ENCODE measurements around the gene SLC12A7. TPM values are rescaled to one million over a fixed set of nuclear protein-coding genes. Genes with fewer than 3 reads are reported as not detected.
A peak's percentile ranks its signal among the peaks of the same experiment; 100 is the strongest.

Gene SLC12A7
- total and polyA plus RNA-seq, 2 of the 13 experiments (the other 11 are each of a cell fraction or from before 2014, with no cell fraction given) = 14.0 to 18.5 TPM

GRCh38 chr5:1103093-1103492 is 8.8 kb downstream of the SLC12A7 start:
- H4K20me1 ChIP-seq (ENCODE audit: insufficient read depth, low read length) = peaks cover 24% of the 10 kb centered on the region; the same call in 1 of the 2 replicates
- intact Hi-C loops (cut with micrococcal nuclease; ENCODE audit: unreplicated experiment) (no loop called here), in situ Hi-C loops (cut with HindIII; ENCODE audit: extremely low pct_ligation_motif_present, low pct_unique_long_range_greater_than_20kb) (loop anchor here (5.0 kb wide), 1 partner anchor 36 kb away; no protein-coding TSS in a partner anchor)
- CTCF ChIA-PET (ENCODE audit: low intra/inter-chr PET ratio, low total read pairs) = no interaction called here
- no peak for TF ChIP-seq ZBTB7B (CRISPR knock-in tag; IDR thresholded peaks at IDR 0.05)
- 0 out of 2 replicates have a peak, but pooled peaks have one; percentile 24 for TF ChIP-seq ZBTB33 (CRISPR knock-in tag; IDR thresholded peaks at IDR 0.05)
- TF ChIP-seq POLR2A (IDR thresholded peaks at IDR 0.05; ENCODE audit: insufficient read depth in 1 of 2, low read depth in 2 of 2, low read length in 2 of 2) = 0 out of 4 replicates have a peak, but pooled peaks of 1 of the 2 experiments have one; percentile 32
- POLR2A ChIA-PET = no interaction called here
- no peak overlapping the region for H2AFZ ChIP-seq (ENCODE audit: low read length)
- 86% methylated on average over 8 of the region's 11 CpGs for WGBS (ENCODE audit: low lambda C conversion rate)
- no peak for FAIRE-seq
- peak overlapping the region; percentile 12 for H3K27ac ChIP-seq (ENCODE audit: extremely low read length, insufficient read depth, low read length)
- DNase-seq (ENCODE audit: low spot score) = no peak
- no TSS peak for BruUV-seq (replicated peaks)
- ATAC-seq = no peak
- no peaks in the 10 kb centered on the region for H3K9me3 ChIP-seq (ENCODE audit: low read length)
- H3K4me3 ChIP-seq (replicated peaks in 1 of 3; ENCODE audit: insufficient read depth in 1 of 3, low read depth in 2 of 3, low read length in 3 of 3) = peak overlapping the region in 1 of 3 experiments; percentile 82; a peak in 1 of 6 replicates
- peaks cover 2 to 3% of the 10 kb centered on the region in 2 experiments; a peak in 2 of 5 replicates for H3K36me3 ChIP-seq (replicated peaks in 1 of 2; ENCODE audit: control insufficient read depth in 1 of 2, insufficient read depth in 2 of 2, low read length in 2 of 2)
- peak overlapping the region; percentile 11; the same call in 1 of the 2 replicates for H3K9ac ChIP-seq (ENCODE audit: insufficient read depth, low read depth, low read length)
- peaks cover 73% of the 10 kb centered on the region for H3K79me2 ChIP-seq (ENCODE audit: insufficient read depth, low read length)
- H3K4me2 ChIP-seq (ENCODE audit: low read depth, low read length) = peak overlapping the region; percentile 98
- H3K4me1 ChIP-seq (ENCODE audit: insufficient read depth, low read length) = peaks cover 64% of the 10 kb centered on the region
- H3K27me3 ChIP-seq (ENCODE audit: control insufficient read depth in 1 of 2, insufficient read depth in 2 of 2, low read length in 2 of 2) = no peaks in the 10 kb centered on the region; a peak in 1 of 5 replicates

- intact Hi-C loops (cut with micrococcal nuclease; ENCODE audit: unreplicated experiment) = no loop called here
- Histone ChIP-seq H3K27ac (ENCODE audit: extremely low read length, insufficient read depth, low read length) (no peak overlapping the region), H3K4me2 (ENCODE audit: low read depth, low read length) (no peak overlapping the region; the same call in 1 of the 2 replicates), H3K4me3 (replicated peaks in 1 of 3; ENCODE audit: insufficient read depth in 1 of 3, low read depth in 2 of 3, low read length in 3 of 3) (no peak overlapping the region), H3K79me2 (ENCODE audit: insufficient read depth, low read length) (peaks cover 72% of the 10 kb centered on the region), H2AFZ (ENCODE audit: low read length) (no peak overlapping the region), H3K9me3 (ENCODE audit: low read length) (no peaks in the 10 kb centered on the region), H4K20me1 (ENCODE audit: insufficient read depth, low read length) (peaks cover 33% of the 10 kb centered on the region; the same call in 1 of the 2 replicates), H3K27me3 (ENCODE audit: control insufficient read depth in 1 of 2, insufficient read depth in 2 of 2, low read length in 2 of 2) (no peaks in the 10 kb centered on the region; a peak in 1 of 5 replicates), H3K9ac (ENCODE audit: insufficient read depth, low read depth, low read length) (0 out of 2 replicates have a peak overlapping the region, but pooled peaks have one; percentile 7), H3K36me3 (replicated peaks in 1 of 2; ENCODE audit: control insufficient read depth in 1 of 2, insufficient read depth in 2 of 2, low read length in 2 of 2) (peaks cover 3 to 10% of the 10 kb centered on the region in 2 experiments; a peak in 2 of 5 replicates), H3K4me1 (ENCODE audit: insufficient read depth, low read length) (peaks cover 55% of the 10 kb centered on the region)
- DNase-seq (ENCODE audit: low spot score) = no peak
- FAIRE-seq = no peak
- CTCF ChIA-PET (ENCODE audit: low intra/inter-chr PET ratio, low total read pairs) = no interaction called here
- ATAC-seq = no peak
- in situ Hi-C loops (cut with HindIII; ENCODE audit: extremely low pct_ligation_motif_present, low pct_unique_long_range_greater_than_20kb) = loop anchor here (5.0 kb wide), 1 partner anchor 35 kb away; no protein-coding TSS in a partner anchor
- BruUV-seq (replicated peaks) = no TSS peak
- 78% methylated on average over 15 of the region's 23 CpGs for WGBS (ENCODE audit: low lambda C conversion rate)
- POLR2A ChIA-PET = no interaction called here
- TF ChIP-seq ZHX1 (CRISPR knock-in tag; IDR thresholded peaks at IDR 0.05; ENCODE audit: low read depth) (no peak), PPARG (CRISPR knock-in tag; conservative IDR thresholded peaks at IDR 0.05) (no peak), DPF2 (CRISPR knock-in tag; IDR thresholded peaks at IDR 0.05; ENCODE audit: borderline replicate concordance, low read depth) (no peak), AKAP8 (CRISPR knock-in tag; IDR thresholded peaks at IDR 0.05) (peak; percentile 41; the same call in 1 of the 2 replicates)
Measured at GRCh38 chr5:1101961-1102713, 9.7 kb downstream of the SLC12A7 start.
